Pulmonary artery endothelial cell (primary cell): ENCODE data around the gene GPC4. TPM values are rescaled to one million over a fixed set of nuclear protein-coding genes. Genes with fewer than 3 reads are reported as not detected.
"Not testable (repeated sequence)": the region's sequence is repeated elsewhere in the genome, so short reads cannot be mapped to it uniquely, and the experiment has no call there.

Source experiments
- DNase-seq: peaks from one replicate; pipeline ENCODE4 v3.0.0-alpha.2; 2011; ENCODE audit warnings: low read depth, low spot score
- total RNA-seq: library from RNA; depleted of rRNA; stranded (reverse); fragments of >200 nt; gene quantifications from 2 replicates; pipeline ENCODE4 v1.2.3, GENCODE V29; 2014

Gene GPC4
- total RNA-seq, 1 donor from 2014 or later = not detected

- no peak for DNase-seq
These were observed 46.2 kb downstream of the GPC4 start for GRCh38 chrX:133369065-133369464.

- no peak for DNase-seq
These were observed 48.6 kb downstream of the GPC4 start for GRCh38 chrX:133366735-133367134.

- DNase-seq = no peak
These were observed 49.2 kb downstream of the GPC4 start for GRCh38 chrX:133365871-133366611.

- DNase-seq = no peak
These were observed 50.4 kb downstream of the GPC4 start for GRCh38 chrX:133364865-133365264.

- DNase-seq = no peak
These were observed 51.1 kb downstream of the GPC4 start for GRCh38 chrX:133364196-133364595.

- no peak for DNase-seq
These were observed 52.8 kb downstream of the GPC4 start for GRCh38 chrX:133362538-133362937.

- DNase-seq = no peak
These were observed 55.8 kb downstream of the GPC4 start for GRCh38 chrX:133359466-133359865.

- DNase-seq = no peak
These were observed 62.1 kb downstream of the GPC4 start for GRCh38 chrX:133353233-133353632.

- no peak for DNase-seq
These were observed 64.5 kb downstream of the GPC4 start for GRCh38 chrX:133350751-133351150.

GRCh38 chrX:133346026-133346425, 69.3 kb downstream of the GPC4 start:
- no peak for DNase-seq

- no peak for DNase-seq
These were observed 75.7 kb downstream of the GPC4 start for GRCh38 chrX:133339566-133339965.

GRCh38 chrX:133337250-133337649, 78.0 kb downstream of the GPC4 start:
- no peak for DNase-seq

- no peak for DNase-seq
These were observed 80.3 kb downstream of the GPC4 start for GRCh38 chrX:133335027-133335426.

GRCh38 chrX:133333154-133333750, 82.0 kb downstream of the GPC4 start:
- DNase-seq = no peak

GRCh38 chrX:133332737-133333136, 82.6 kb downstream of the GPC4 start:
- no peak for DNase-seq

- DNase-seq = no peak
These were observed 84.3 kb downstream of the GPC4 start for GRCh38 chrX:133330956-133331355.

- DNase-seq = no peak
These were observed 89.9 kb downstream of the GPC4 start for GRCh38 chrX:133325422-133325821.

GRCh38 chrX:133323431-133323830, 91.9 kb downstream of the GPC4 start:
- no peak for DNase-seq

- DNase-seq = not testable (repeated sequence)
These were observed 93.0 kb downstream of the GPC4 start for GRCh38 chrX:133322269-133322668.

GRCh38 chrX:133321451-133321850, 93.8 kb downstream of the GPC4 start:
- DNase-seq = no peak

GRCh38 chrX:133314281-133314680, 101.0 kb downstream of the GPC4 start:
- DNase-seq = no peak

- DNase-seq = no peak
These were observed 106.8 kb downstream of the GPC4 start for GRCh38 chrX:133308499-133308897.
